ENCODE measurements around the gene PPM1M.

PPM1M gene

DNA sequence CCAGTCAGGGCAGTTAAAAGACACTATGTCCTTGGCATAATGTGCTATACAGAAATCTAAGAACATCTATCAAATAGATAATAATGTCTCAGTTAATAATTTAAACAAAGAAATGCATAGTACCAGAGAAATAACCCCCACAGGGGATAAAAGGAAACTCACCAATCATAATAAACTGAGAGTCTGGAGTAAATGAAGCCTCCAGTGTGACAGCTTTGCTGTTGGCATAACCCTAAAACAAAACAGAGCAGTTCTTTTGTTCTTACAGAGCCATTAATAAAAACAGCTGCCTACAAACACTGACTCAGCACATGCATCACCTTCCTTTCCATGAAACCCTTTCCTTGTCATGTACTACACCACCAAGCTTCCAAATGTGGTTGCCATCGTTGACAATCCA lies 13.5 kb downstream of the PPM1M start:
- no peak for TF ChIP-seq CTCF (IDR thresholded peaks at IDR 0.05)
- DNase-seq, result no peak
- H3K4me1 Mint-ChIP-seq, result peaks cover 7% of the 10 kb centered on the region
- H3K36me3 Mint-ChIP-seq (ENCODE audit: low read depth), result peaks cover 82% of the 10 kb centered on the region
- no peaks in the 10 kb centered on the region for H3K9me3 Mint-ChIP-seq
- peaks cover 3% of the 10 kb centered on the region for H3K27me3 Mint-ChIP-seq (ENCODE audit: low read depth, poor library complexity)
- H3K4me3 Mint-ChIP-seq, result no peak overlapping the region
- no peak overlapping the region for H3K27ac Mint-ChIP-seq

DNA sequence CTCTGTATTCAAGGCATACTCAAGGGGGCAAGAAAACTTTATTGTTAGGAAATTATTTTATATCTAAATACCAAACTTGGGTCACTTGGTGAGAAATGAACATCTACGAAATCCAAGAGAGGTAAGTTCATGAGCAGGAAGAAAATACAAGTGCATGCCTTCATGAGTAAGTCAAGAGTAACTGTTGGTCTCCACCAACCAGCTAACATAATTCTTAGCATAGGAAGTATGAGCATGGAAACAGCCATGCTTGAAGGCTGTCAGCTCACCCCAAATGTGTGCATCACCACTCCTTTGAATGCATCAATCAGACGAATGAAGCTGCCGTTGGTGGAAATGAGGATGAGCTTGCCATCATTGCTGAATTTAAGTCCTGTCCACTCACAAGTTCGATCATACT lies 13.9 kb downstream of the PPM1M start:
- Mint-ChIP-seq H3K4me3 (no peak overlapping the region), H3K36me3 (ENCODE audit: low read depth) (peaks cover 86% of the 10 kb centered on the region), H3K27me3 (ENCODE audit: low read depth, poor library complexity) (peaks cover 3% of the 10 kb centered on the region), H3K4me1 (peaks cover 3% of the 10 kb centered on the region), H3K27ac (no peak overlapping the region), H3K9me3 (no peaks in the 10 kb centered on the region)
- no peak for DNase-seq
- no peak for TF ChIP-seq CTCF (IDR thresholded peaks at IDR 0.05)

DNA sequence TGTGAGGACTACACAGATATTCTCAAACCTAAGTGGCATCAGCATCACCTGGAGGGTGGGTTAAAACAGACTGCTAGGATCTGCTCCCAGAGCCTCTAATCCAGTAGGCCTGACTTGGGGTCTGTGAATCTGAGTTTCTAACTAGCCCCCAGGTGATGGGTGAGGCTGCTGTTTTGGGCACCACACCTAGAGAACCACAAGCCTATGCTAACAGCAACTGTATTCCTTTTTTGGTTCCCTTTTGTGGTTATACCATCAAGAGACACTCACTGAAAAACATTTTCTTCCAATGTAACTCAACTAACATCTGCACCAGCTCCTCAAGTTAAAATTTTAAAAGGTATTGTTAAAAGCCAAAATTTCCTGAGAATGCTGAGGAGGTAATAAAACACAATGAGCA lies 16.9 kb downstream of the PPM1M start:
- no peak overlapping the region for H3K4me3 Mint-ChIP-seq
- no peaks in the 10 kb centered on the region for H3K4me1 Mint-ChIP-seq
- peaks cover 93% of the 10 kb centered on the region for H3K36me3 Mint-ChIP-seq (ENCODE audit: low read depth)
- peaks cover 2% of the 10 kb centered on the region for H3K27me3 Mint-ChIP-seq (ENCODE audit: low read depth, poor library complexity)
- no peak for DNase-seq
- H3K27ac Mint-ChIP-seq, result no peak overlapping the region
- TF ChIP-seq CTCF (IDR thresholded peaks at IDR 0.05), result no peak
- H3K9me3 Mint-ChIP-seq, result no peaks in the 10 kb centered on the region

DNA sequence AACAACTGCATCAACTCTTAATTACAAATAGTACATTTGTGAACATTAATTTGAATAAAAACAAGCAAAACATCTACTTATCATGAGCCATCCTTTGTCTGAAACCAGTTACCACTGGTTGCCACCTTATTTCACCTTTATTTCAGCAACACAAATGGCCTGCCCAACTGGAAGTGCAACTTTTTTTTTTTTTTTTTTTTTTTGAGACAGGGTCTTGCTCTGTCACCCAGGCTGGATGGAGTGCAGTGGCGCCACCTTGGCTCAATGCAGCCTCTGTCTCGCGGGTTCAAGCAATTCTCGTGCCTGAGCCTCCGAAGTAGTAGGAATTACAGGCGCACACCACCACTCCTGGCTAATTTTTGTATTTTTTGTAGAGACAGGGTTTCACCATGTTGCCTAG lies 19.8 kb downstream of the PPM1M start:
- Mint-ChIP-seq H3K36me3 (ENCODE audit: low read depth) (peaks cover 80% of the 10 kb centered on the region), H3K9me3 (no peaks in the 10 kb centered on the region), H3K27ac (no peak overlapping the region), H3K27me3 (ENCODE audit: low read depth, poor library complexity) (no peaks in the 10 kb centered on the region), H3K4me1 (peaks cover 1% of the 10 kb centered on the region), H3K4me3 (no peak overlapping the region)
- DNase-seq, result no peak
- no peak for TF ChIP-seq CTCF (IDR thresholded peaks at IDR 0.05)

DNA sequence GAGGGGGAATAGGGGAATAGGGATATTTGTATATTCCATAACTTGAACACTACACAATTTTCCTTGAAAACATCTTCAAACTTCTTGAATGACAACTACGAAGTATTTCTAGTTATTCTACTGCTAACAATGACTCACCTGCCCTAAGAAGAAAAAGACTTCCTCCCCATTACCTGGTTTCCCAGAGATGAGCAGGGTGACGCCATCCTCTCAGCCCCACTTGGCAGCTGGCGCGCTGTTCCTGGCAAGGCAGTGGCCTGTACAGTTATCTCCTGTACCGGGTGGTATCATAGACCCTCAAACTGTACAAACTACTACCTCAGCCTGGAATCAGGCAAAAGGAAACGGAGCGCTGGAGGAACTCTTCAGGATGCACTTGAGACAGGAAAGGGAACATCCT lies 22.5 kb downstream of the PPM1M start:
- Mint-ChIP-seq H3K27ac (no peak overlapping the region), H3K27me3 (ENCODE audit: low read depth, poor library complexity) (no peaks in the 10 kb centered on the region), H3K4me3 (no peak overlapping the region), H3K4me1 (peaks cover 6% of the 10 kb centered on the region), H3K36me3 (ENCODE audit: low read depth) (peaks cover 76% of the 10 kb centered on the region), H3K9me3 (no peaks in the 10 kb centered on the region)
- TF ChIP-seq CTCF (IDR thresholded peaks at IDR 0.05), result no peak
- no peak for DNase-seq

DNA sequence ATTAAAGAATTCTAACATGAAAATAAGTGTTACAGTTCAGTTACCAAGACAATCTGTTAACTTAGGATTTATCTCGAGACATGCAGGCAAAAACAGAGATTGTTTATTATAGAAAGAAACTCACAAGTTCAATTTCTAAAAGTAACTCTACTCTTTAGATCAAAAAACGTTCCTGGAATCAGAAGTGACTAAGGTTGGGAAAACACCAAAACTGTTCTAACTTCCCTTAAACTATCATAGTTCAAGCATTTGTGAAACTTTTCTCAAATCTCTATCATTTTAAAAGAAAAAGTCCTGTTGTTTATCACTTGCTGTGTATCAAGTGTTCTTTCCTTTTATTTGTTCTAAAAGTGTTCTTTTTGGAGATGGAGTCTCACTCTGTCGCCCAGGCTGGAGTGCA lies 24.2 kb downstream of the PPM1M start:
- no peak overlapping the region for H3K27ac Mint-ChIP-seq
- peaks cover 11% of the 10 kb centered on the region for H3K4me1 Mint-ChIP-seq
- H3K27me3 Mint-ChIP-seq (ENCODE audit: low read depth, poor library complexity), result no peaks in the 10 kb centered on the region
- H3K36me3 Mint-ChIP-seq (ENCODE audit: low read depth), result peaks cover 76% of the 10 kb centered on the region
- H3K9me3 Mint-ChIP-seq, result peaks cover 4% of the 10 kb centered on the region
- H3K4me3 Mint-ChIP-seq, result no peak overlapping the region
- no peak for DNase-seq
- TF ChIP-seq CTCF (IDR thresholded peaks at IDR 0.05), result no peak
